Inferior parietal cortex (tissue), 1 donor: ENCODE data around the gene CDH6.

ENCODE experiments used
- DNase-seq: peaks from one replicate; pipeline ENCODE4 v3.0.0-alpha.2; 2016; ENCODE audit errors: extremely low spot score

Gene CDH6

GRCh38 chr5:31250201-31250600 lies 56.7 kb downstream of the CDH6 start:
- no peak for DNase-seq

GRCh38 chr5:31251032-31251431 lies 57.5 kb downstream of the CDH6 start:
- no peak for DNase-seq

DNA sequence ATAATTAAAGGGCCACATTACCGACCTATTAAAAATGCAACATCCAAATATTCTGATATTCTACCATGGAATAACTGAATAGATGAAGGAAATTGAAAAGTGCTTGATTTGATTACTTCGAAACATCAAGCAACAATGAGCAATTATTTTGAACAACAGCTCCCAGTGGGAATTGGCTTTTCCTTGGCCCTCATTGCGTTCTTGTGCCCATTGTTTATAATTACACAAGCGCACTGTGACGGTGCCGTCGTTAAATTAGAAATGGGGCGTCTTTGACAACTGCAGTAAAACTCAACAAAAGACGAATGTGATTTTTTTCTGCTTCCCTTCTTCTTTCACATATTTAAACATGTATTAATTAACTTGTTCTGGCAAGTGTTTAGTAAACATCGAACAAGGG lies 61.6 kb downstream of the CDH6 start:
- DNase-seq: no peak

DNA sequence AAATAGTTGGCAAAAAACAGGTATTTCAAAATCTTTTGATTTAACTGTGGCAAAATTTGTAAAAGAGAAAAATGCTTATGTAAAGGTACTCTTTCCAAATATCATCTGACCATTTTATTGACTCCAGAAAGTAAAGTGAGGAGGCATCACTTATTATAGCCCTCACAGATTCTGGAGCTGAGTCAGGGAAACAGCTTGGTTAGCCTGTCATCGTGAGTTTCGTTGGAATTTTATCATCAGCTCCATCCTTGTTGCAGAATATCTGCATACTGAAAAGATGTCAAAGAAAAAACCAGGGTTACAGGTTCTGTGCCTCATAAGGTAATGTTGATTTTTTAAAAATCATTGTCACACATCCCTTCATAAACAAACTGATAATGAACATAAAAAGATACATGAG lies 74.8 kb downstream of the CDH6 start:
- no peak for DNase-seq

GRCh38 chr5:31268686-31269085 lies 75.2 kb downstream of the CDH6 start:
- DNase-seq: no peak

DNA sequence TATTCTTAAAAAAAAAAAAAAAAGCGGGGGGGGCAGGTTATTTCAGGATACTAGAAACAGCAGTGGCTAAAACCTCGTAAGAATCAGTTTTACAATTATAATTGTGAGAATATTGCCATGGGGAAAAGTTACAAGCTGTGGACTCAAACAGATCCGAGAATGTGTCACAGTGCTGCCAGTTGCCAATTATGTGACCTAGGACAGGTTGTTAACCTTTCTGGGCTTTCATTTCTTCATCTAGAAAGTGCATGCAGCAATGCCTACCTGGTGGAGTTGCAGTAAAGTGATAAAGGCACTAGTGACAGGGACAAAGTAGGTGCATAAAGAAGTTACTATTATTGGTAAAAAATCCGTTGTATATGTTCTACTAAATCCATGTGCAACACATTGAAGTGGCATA lies 75.8 kb downstream of the CDH6 start:
- no peak for DNase-seq

DNA sequence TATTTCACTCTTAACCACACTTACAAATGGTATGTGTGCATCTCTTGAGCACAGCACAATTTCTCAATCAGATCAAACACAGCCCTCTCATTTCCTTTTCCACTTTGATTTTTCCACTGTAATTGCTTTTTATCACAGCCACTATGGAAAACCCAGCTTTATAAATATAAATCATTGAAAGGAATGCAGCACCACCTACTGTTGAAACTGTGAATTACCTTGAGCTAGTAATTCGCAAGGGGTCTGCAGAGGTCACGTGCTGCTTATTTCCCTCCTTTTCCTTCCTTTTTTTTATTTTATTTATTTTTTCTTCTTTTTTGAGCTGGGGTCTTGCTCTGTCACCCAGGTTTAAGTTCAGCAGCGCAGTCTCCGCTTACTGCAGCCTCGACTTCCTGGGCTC lies 76.9 kb downstream of the CDH6 start:
- DNase-seq: peak; percentile 34

GRCh38 chr5:31271567-31271966 lies 78.1 kb downstream of the CDH6 start:
- no peak for DNase-seq

- DNase-seq: no peak
Observed at GRCh38 chr5:31273161-31273560, 79.7 kb downstream of the CDH6 start.

GRCh38 chr5:31273631-31274378 lies 80.3 kb downstream of the CDH6 start:
- no peak for DNase-seq

- DNase-seq: no peak
Observed at GRCh38 chr5:31280210-31280609, 86.7 kb downstream of the CDH6 start.

DNA sequence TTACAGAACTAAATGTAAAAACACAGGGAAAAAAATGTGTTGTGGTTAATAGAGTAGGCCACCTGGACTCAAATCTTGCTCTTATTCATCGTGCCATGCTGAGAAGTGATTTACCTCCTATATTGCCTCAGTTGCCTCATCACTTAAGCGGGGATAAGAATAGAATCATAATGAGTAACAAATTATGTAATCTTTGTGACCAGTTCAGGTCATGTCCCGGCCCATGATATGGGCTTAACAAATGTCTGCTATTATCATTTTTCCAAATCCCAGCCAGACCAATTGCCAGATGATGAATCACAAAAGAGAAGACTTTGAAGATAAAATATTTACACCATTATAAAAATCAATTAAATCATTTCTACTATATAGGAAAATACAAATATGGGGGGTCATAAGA lies 89.8 kb downstream of the CDH6 start:
- no peak for DNase-seq

- no peak for DNase-seq
Observed at GRCh38 chr5:31285025-31285424, 91.5 kb downstream of the CDH6 start.

- DNase-seq: no peak
Observed at GRCh38 chr5:31287985-31288384, 94.5 kb downstream of the CDH6 start.

GRCh38 chr5:31289429-31289828 lies 95.9 kb downstream of the CDH6 start:
- DNase-seq: no peak

GRCh38 chr5:31291323-31291854 lies 97.9 kb downstream of the CDH6 start:
- DNase-seq: no peak

- no peak for DNase-seq
Observed at GRCh38 chr5:31300501-31300900, 107.0 kb downstream of the CDH6 start.

GRCh38 chr5:31301833-31302232 lies 108.3 kb downstream of the CDH6 start:
- DNase-seq: no peak

- DNase-seq: no peak
Observed at GRCh38 chr5:31303688-31304087, 110.2 kb downstream of the CDH6 start.

- no peak for DNase-seq
Observed at GRCh38 chr5:31317665-31318064, 124.2 kb downstream of the CDH6 start.

DNA sequence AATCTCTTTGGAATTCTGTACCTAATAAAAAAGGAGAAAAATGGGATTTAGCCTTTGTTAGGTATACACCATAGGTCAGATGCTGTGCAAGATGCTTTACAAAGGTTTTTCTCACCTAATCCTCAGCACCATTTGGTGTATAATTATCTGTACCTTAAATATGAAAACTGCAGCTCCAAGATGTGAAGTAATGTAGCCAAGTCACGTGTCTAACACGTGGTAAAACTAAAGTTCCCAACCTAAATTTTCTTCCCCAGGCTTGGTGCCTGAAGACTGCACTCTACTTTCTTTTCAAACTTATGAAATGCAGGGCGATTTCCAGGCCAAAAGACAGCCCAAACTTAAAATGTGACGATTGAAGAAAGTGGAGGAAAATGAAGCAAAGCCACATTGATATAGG lies 125.8 kb downstream of the CDH6 start:
- DNase-seq: no peak

GRCh38 chr5:31322946-31323345 lies 129.5 kb downstream of the CDH6 start:
- DNase-seq: no peak

DNA sequence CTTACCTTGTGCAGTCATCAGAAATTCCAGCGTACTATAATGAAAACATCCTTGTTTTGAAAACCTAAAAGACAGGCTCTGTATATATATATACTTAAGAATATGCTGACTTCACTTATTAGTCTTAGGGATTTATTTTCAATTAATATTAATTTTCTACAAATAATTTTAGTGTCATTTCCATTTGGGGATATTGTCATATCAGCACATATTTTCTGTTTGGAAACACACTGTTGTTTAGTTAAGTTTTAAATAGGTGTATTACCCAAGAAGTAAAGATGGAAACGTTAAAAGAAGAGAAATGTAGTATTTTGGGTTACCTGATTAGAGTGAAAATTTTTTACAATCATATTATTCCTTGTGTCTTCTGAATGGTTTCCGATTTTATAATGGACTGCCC lies 131.4 kb downstream of the CDH6 start:
- DNase-seq: no peak
